Sciatic nerve (tissue), 2 donors: Measurements from ENCODE around the gene NCKAP1. TPM values are rescaled to one million over a fixed set of nuclear protein-coding genes. Genes with fewer than 3 reads are reported as not detected.

Experiments
- ATAC-seq: fragments of 200-7000 bp; cut with Tn5 transposase; one replicate; pipeline ENCODE4 v1.9.1; 2020; ENCODE audit warnings: mild to moderate bottlenecking, moderate library complexity
- DNase-seq: peaks from one replicate; pipeline ENCODE4 v3.0.0-alpha.2; 2020; ENCODE audit warnings: low spot score
- intact Hi-C: fragments of 100-400 bp; cut with DNase I; formaldehyde crosslinking; loops from one replicate; pipeline ENCODE4 v1.14.2; 2022
- total RNA-seq: library from RNA; stranded (reverse); fragmentation: NEBNext Ultra II Directional; extraction: Animal tissue kit (Norgen Biotek cat#: 25700); gene quantifications from one replicate; pipeline ENCODE4 v1.2.1, GENCODE V29; 2021
- donor health status: DM: no; HTN: no; CAD: no.
- donor health status: DM: no; HTN: no; CAD: no.

The NCKAP1 gene
- total RNA-seq, 1 donor from 2014 or later: 150 TPM

GRCh38 chr2:182862091-182862490, 176.2 kb downstream of the NCKAP1 start:
- no peak for DNase-seq
- intact Hi-C loops: no loop called here

GRCh38 chr2:182860858-182861257, 177.4 kb downstream of the NCKAP1 start:
- intact Hi-C loops: no loop called here
- ATAC-seq: no peak
- DNase-seq: no peak

More at GRCh38 chr2:182862091-182862490, 176.2 kb downstream of the NCKAP1 start:
- no peak for ATAC-seq

Other genes starting within 250 kb of the NCKAP1 start
- gene FRZB, start 171.8 kb downstream of the NCKAP1 start, total RNA-seq: 17.1 TPM
- 3.0 TPM for gene DUSP19, start 40.3 kb upstream of the NCKAP1 start, total RNA-seq
- 21.1 TPM for gene NUP35, start 86.0 kb upstream of the NCKAP1 start, total RNA-seq